ENCODE results near the gene DBX1. TPM values are rescaled to one million over a fixed set of nuclear protein-coding genes. Genes with fewer than 3 reads are reported as not detected.

DBX1 gene
- total RNA-seq, 1 experiment from 2014 or later = not detected

DNA sequence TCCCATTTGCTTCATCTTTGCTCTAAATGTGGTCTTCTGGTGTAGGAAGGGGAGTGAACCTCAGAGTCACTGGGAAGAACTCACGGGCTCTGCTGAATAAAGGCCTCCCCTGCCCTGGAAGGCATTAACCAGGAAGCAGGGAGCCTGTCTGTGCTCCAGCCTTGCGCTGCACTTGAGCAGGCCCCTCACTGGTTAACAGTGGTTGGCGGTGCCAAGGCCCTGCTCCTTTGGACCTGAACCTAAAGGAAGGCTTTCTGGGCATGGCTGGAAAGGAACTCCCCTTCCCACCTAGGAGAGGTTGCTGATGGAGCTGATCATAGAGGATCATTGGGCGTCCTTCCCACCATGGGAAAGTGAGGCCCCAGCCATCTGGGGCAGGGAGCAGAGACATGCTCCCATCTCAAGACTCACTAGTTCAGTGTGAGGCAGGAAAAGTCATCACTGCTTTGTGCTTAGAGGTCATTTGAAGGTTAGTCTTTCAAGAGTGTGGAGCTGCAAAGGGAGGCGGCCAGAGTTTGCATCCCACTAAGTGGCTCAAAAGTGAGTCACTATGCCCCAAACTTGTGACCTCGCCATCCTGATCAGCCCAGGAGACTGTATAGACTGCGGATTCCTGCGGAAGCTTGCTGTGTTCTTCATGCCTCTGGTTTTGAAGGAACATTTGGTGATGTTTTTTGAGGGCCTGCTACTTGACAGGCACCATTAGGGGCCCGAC lies 50.4 kb downstream of the DBX1 start:
- in situ Hi-C loops (cut with HindIII; ENCODE audit: low pct_unique_long_range_greater_than_20kb, low sequenced_read_pairs) = no loop called here
- DNase-seq (ENCODE audit: low read depth) = no peak

Other genes starting within 250 kb of the DBX1 start
- 271 and 297 TPM in 2 replicates for gene HTATIP2, start 203.2 kb upstream of the DBX1 start, total RNA-seq (2014; rRNA removed; shearing (Covaris generic); ENCODE audit: low replicate concordance)
- gene PRMT3, start 227.2 kb upstream of the DBX1 start, total RNA-seq (2014; rRNA removed; shearing (Covaris generic); ENCODE audit: low replicate concordance) = 14.7 and 15.5 TPM in 2 replicates

Data from Caki2 (cell line).